HepG2 (cell line): ENCODE results near the gene STAT4. TPM values are rescaled to one million over a fixed set of nuclear protein-coding genes. Genes with fewer than 3 reads are reported as not detected.

Experiments used
- ATAC-seq: fragments of 200-7000 bp; cut with Tn5 transposase; 3 replicates; pipeline ENCODE4 v1.9.1; 2020; ENCODE audit warnings: mild to moderate bottlenecking, moderate library complexity
- BruUV-seq: library from RNA; stranded (reverse); fragments of 400-500 nt; replicated peaks from 2 replicates; lab custom pipeline; 2021; lab: Mats Ljungman, UMichigan
- CTCF ChIA-PET: fragments of 300-600 bp; formaldehyde crosslinking; extraction: SDS; loops from one replicate; lab custom pipeline; 2021; ENCODE audit warnings: low total read pairs, inconsistent platforms, low intra/inter-chr PET ratio; lab: Yijun Ruan, JAX
- POLR2A ChIA-PET: fragments of 350-600 bp; sonication (Branson Sonifier 250); formaldehyde crosslinking; loops from one replicate; lab custom pipeline; 2020; ENCODE audit warnings: antibody characterized with exemption, inconsistent platforms; lab: Yijun Ruan, JAX
- DNase-seq: peaks from one replicate; pipeline ENCODE4 v3.0.0-alpha.2; 2015; ENCODE audit warnings: low spot score
- FAIRE-seq: peaks from 3 replicates; lab custom pipeline; 2011; peaks lifted over from hg19 to GRCh38; lab: Jason Lieb, UNC
- H2AFZ ChIP-seq: one replicate; pipeline ENCODE4 v1.6.1; 2011; ENCODE audit warnings: low read length, inconsistent platforms
- H3K27ac ChIP-seq: fragments of 300-600 bp; 3 replicates; pipeline ENCODE4 v1.8.0; 2011; ENCODE audit warnings: mixed run types, mild to moderate bottlenecking, mixed read lengths, low read length, inconsistent platforms; ENCODE audit not compliant: insufficient read depth; ENCODE audit errors: extremely low read length
- H3K27me3 ChIP-seq, 2 experiments: fragments of 200-600 bp in 1 of 2; 2 replicates in 1 of 2; 3 replicates in 1 of 2; pipeline versions ENCODE4 v1.6.0 to v1.8.0; 2011; ENCODE audit warnings: low read length in 2 of 2, mild to moderate bottlenecking in 2 of 2, moderate library complexity in 2 of 2, inconsistent platforms in 1 of 2; ENCODE audit not compliant: insufficient read depth in 2 of 2, control insufficient read depth in 1 of 2
- H3K36me3 ChIP-seq, 2 experiments: fragments of 200-600 bp in 1 of 2; replicated peaks in 1 of 2; 2 replicates in 1 of 2; 3 replicates in 1 of 2; pipeline versions ENCODE4 v1.5.1 to v1.8.0; 2011; ENCODE audit warnings: low read length in 2 of 2, inconsistent platforms in 1 of 2; ENCODE audit not compliant: insufficient read depth in 2 of 2, control insufficient read depth in 1 of 2
- H3K4me1 ChIP-seq: 2 replicates; pipeline ENCODE4 v1.5.1; 2012; ENCODE audit warnings: low read length, inconsistent platforms; ENCODE audit not compliant: insufficient read depth
- H3K4me2 ChIP-seq: 2 replicates; pipeline ENCODE4 v1.6.0; 2011; ENCODE audit warnings: low read depth, low read length, inconsistent platforms
- H3K4me3 ChIP-seq, 3 experiments: fragments of 200-600 bp in 1 of 3; sonication (generic), shearing (Covaris generic) in 1 of 3; replicated peaks in 1 of 3; 2 replicates each; pipeline ENCODE4 v1.5.1; 2011 to 2016; ENCODE audit warnings: low read length in 3 of 3, inconsistent platforms in 2 of 3, low read depth in 2 of 3, mild to moderate bottlenecking in 2 of 3, control low read depth in 1 of 3, mixed read lengths in 1 of 3; ENCODE audit not compliant: insufficient read depth in 1 of 3
- H3K79me2 ChIP-seq: one replicate; pipeline ENCODE4 v1.6.1; 2011; ENCODE audit warnings: low read length, inconsistent platforms; ENCODE audit not compliant: insufficient read depth
- H3K9ac ChIP-seq: 2 replicates; pipeline ENCODE4 v1.6.0; 2011; ENCODE audit warnings: mild to moderate bottlenecking, low read depth, low read length, inconsistent platforms; ENCODE audit not compliant: insufficient read depth
- H3K9me3 ChIP-seq: 2 replicates; pipeline ENCODE4 v1.5.1; 2012; ENCODE audit warnings: mild to moderate bottlenecking, low read length
- H4K20me1 ChIP-seq: 2 replicates; pipeline ENCODE4 v1.6.0; 2011; ENCODE audit warnings: inconsistent platforms, mild to moderate bottlenecking, low read length, moderate library complexity; ENCODE audit not compliant: insufficient read depth
- GABPB1 ChIP-seq: IDR thresholded peaks from 2 replicates; pipeline ENCODE4 v1.6.1; 2016; ENCODE audit warnings: mild to moderate bottlenecking, missing genetic modification reagents, moderate library complexity, missing compliant biosample characterization
- MAZ ChIP-seq, 2 experiments: sonication (generic) in 1 of 2; formaldehyde crosslinking in 1 of 2; IDR thresholded peaks; 2 replicates each; pipeline versions ENCODE4 v1.5.0 to v1.6.1; 2012 to 2020; ENCODE audit warnings: low read depth in 2 of 2, mild to moderate bottlenecking in 2 of 2, borderline replicate concordance in 1 of 2, improper control_type of control experiment in 1 of 2, low read length in 1 of 2, missing genetic modification reagents in 1 of 2, moderate library complexity in 1 of 2
- NR2F1 ChIP-seq, 2 experiments: fragments of 450-650 bp in 1 of 2; formaldehyde crosslinking in 1 of 2; IDR thresholded peaks; 2 replicates each; pipeline versions ENCODE4 v1.5.0 to v1.6.1; 2016 to 2020; ENCODE audit warnings: mild to moderate bottlenecking in 1 of 2, missing compliant biosample characterization in 1 of 2, missing genetic modification reagents in 1 of 2, moderate library complexity in 1 of 2
- SRSF1 ChIP-seq: fragments of 200-400 bp; formaldehyde crosslinking; optimal IDR thresholded peaks from 2 replicates; pipeline ENCODE3; 2017; ENCODE audit warnings: mild to moderate bottlenecking, low read depth, low read length, moderate library complexity
- SUZ12 ChIP-seq: fragments of 150-350 bp; IDR thresholded peaks from 2 replicates; pipeline ENCODE4 v1.6.1; 2014; ENCODE audit warnings: low read depth, low read length
- THAP11 ChIP-seq: IDR thresholded peaks from 2 replicates; pipeline ENCODE4 v1.6.1; 2016; ENCODE audit warnings: missing biosample characterization, missing genetic modification reagents
- ZBTB7A ChIP-seq: sonication (generic); formaldehyde crosslinking; IDR thresholded peaks from 2 replicates; pipeline ENCODE4 v1.8.0; 2022; ENCODE audit warnings: mild to moderate bottlenecking, missing genetic modification reagents
- ZNF12 ChIP-seq: sonication (generic); formaldehyde crosslinking; IDR thresholded peaks from 2 replicates; pipeline ENCODE4 v1.5.0; 2020; ENCODE audit warnings: missing genetic modification reagents
- ZNF251 ChIP-seq: sonication (generic); formaldehyde crosslinking; IDR thresholded peaks from 2 replicates; pipeline ENCODE4 v1.9.0; 2021; ENCODE audit warnings: mild to moderate bottlenecking, missing genetic modification reagents
- ZNF282 ChIP-seq: fragments of 450-650 bp; IDR thresholded peaks from 2 replicates; pipeline ENCODE4 v1.6.1; 2018; ENCODE audit not compliant: partially characterized antibody
- ZNF329 ChIP-seq: sonication (generic); formaldehyde crosslinking; IDR thresholded peaks from 2 replicates; pipeline ENCODE4 v1.9.0; 2021; ENCODE audit warnings: low read depth, mild to moderate bottlenecking, missing genetic modification reagents
- ZNF331 ChIP-seq: sonication (generic); formaldehyde crosslinking; IDR thresholded peaks from 2 replicates; pipeline ENCODE4 v1.4.0; 2020; ENCODE audit warnings: missing genetic modification reagents
- ZNF460 ChIP-seq: sonication (generic); formaldehyde crosslinking; IDR thresholded peaks from 2 replicates; pipeline ENCODE4 v1.5.1; 2020; ENCODE audit warnings: missing genetic modification reagents, mild to moderate bottlenecking, borderline replicate concordance
- ZNF556 ChIP-seq: sonication (generic); formaldehyde crosslinking; IDR thresholded peaks from 2 replicates; pipeline ENCODE4 v1.4.0; 2020; ENCODE audit warnings: mild to moderate bottlenecking, missing genetic modification reagents, borderline replicate concordance
- WGBS: methylation state at CpG from one replicate; pipeline ENCODE4 v1.1.6; 2017; ENCODE audit warnings: low lambda C conversion rate; 5-methylcytosine and 5-hydroxymethylcytosine counted together
- in situ Hi-C: cut with HindIII; loops from 2 replicates; pipeline ENCODE4 v1.10.0; 2017; ENCODE audit warnings: low pct_unique_long_range_greater_than_20kb; ENCODE audit not compliant: extremely low pct_ligation_motif_present
- intact Hi-C: fragments of 100-400 bp; cut with micrococcal nuclease; formaldehyde crosslinking; loops from one replicate; pipeline ENCODE4 v1.10.0; 2022; ENCODE audit not compliant: unreplicated experiment
- polyA plus RNA-seq, 8 experiments: library from polyadenylated mRNA; depleted of rRNA in 3 of 8; stranded (reverse) in 7 of 8; unstranded in 1 of 8; fragments of >200 nt; fragmentation: Illumina TruSeq in 4 of 8; extraction: Trizol in 4 of 8; gene quantifications; 2 replicates each; pipeline versions ENCODE4 v1.2.1 to v1.2.3, GENCODE V29; 2011 to 2016; ENCODE audit warnings: low read depth in 4 of 8, missing spikeins in 1 of 8, mixed read lengths in 1 of 8; ENCODE audit not compliant: insufficient read depth in 1 of 8
- total RNA-seq, 5 experiments: library from RNA; depleted of rRNA; stranded (reverse); fragments of >200 nt; fragmentation: Illumina TruSeq; extraction: Trizol; gene quantifications; 2 replicates each; pipeline ENCODE4 v1.2.3, GENCODE V29; 2016; ENCODE audit warnings: low read depth in 1 of 5
- TF ChIP-seq, protein P1 (sequence below): sonication (generic); formaldehyde crosslinking; IDR thresholded peaks from 2 replicates; pipeline ENCODE4 v1.4.0; 2020; ENCODE audit warnings: mild to moderate bottlenecking, missing genetic modification reagents
- TF ChIP-seq, protein P2 (sequence below): sonication (generic); formaldehyde crosslinking; IDR thresholded peaks from 2 replicates; pipeline ENCODE4 v1.5.0; 2020; ENCODE audit warnings: missing genetic modification reagents, mild to moderate bottlenecking, borderline replicate concordance

STAT4 gene
- total and polyA plus RNA-seq, 2 of the 13 experiments (the other 11 are each of a cell fraction or from before 2014, with no cell fraction given) = 0.37 TPM; not detected in 1

DNA sequence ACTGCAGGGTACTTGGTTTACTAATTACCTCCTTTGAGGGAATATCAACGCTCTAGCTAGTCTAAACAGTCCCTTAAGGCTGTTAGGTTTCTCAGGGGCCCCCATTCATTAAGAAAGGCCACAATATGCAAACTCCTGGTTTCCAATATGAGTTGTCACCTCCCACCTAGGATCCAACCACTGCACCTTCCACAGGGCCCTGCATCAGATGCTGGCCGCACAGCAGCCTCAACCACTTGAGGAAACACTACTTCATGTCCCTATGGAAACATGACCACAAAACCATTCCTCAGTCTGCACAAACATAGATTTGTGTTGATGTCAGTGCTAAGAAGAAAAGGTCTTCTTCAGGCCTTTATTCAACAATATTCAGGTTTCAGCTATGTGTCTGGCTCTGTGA lies 40.9 kb downstream of the STAT4 start:
- no peak for FAIRE-seq

More for the DNA sequence above, 40.9 kb downstream of the STAT4 start:
- no peak overlapping the region for H2AFZ ChIP-seq
- no peaks in the 10 kb centered on the region for H3K79me2 ChIP-seq
- H3K27me3 ChIP-seq = peaks cover 0 to 10% of the 10 kb centered on the region in 2 experiments; a peak in 3 of 5 replicates
- no peaks in the 10 kb centered on the region for H4K20me1 ChIP-seq
- BruUV-seq = no TSS peak
- H3K9me3 ChIP-seq = no peaks in the 10 kb centered on the region
- no peak overlapping the region for H3K9ac ChIP-seq
- H3K4me1 ChIP-seq = no peaks in the 10 kb centered on the region
- whole genome bisulfite sequencing = 50% methylated on average over 2 of the region's 2 CpGs
- in situ Hi-C loops (no loop called here), intact Hi-C loops (no loop called here)
- no peak overlapping the region for H3K4me3 ChIP-seq
- ChIA-PET POLR2A (no interaction called here), CTCF (no interaction called here)
- TF ChIP-seq ZNF329 (CRISPR knock-in tag) (no peak), SRSF1 (no peak), ZNF12 (CRISPR knock-in tag) (no peak), NR2F1 (CRISPR knock-in tag; IDR thresholded peaks at IDR 0.05) (no peak), THAP11 (CRISPR knock-in tag) (no peak), MAZ (IDR thresholded peaks at IDR 0.05; ENCODE audit: borderline replicate concordance, low read depth, low read length) (no peak), MAZ (CRISPR knock-in tag; IDR thresholded peaks at IDR 0.05; ENCODE audit: low read depth) (no peak), GABPB1 (CRISPR knock-in tag) (no peak), ZNF282 (no peak), ZNF251 (no peak), ZNF331 (no peak), ZBTB7A (CRISPR knock-in tag) (no peak), SUZ12 (no peak), ZNF460 (CRISPR knock-in tag) (no peak), ZNF556 (CRISPR knock-in tag) (no peak)
- TF ChIP-seq, protein P1, sequence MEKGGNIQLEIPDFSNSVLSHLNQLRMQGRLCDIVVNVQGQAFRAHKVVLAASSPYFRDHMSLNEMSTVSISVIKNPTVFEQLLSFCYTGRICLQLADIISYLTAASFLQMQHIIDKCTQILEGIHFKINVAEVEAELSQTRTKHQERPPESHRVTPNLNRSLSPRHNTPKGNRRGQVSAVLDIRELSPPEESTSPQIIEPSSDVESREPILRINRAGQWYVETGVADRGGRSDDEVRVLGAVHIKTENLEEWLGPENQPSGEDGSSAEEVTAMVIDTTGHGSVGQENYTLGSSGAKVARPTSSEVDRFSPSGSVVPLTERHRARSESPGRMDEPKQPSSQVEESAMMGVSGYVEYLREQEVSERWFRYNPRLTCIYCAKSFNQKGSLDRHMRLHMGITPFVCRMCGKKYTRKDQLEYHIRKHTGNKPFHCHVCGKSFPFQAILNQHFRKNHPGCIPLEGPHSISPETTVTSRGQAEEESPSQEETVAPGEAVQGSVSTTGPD (CRISPR knock-in tag) = no peak
- TF ChIP-seq, protein P2, sequence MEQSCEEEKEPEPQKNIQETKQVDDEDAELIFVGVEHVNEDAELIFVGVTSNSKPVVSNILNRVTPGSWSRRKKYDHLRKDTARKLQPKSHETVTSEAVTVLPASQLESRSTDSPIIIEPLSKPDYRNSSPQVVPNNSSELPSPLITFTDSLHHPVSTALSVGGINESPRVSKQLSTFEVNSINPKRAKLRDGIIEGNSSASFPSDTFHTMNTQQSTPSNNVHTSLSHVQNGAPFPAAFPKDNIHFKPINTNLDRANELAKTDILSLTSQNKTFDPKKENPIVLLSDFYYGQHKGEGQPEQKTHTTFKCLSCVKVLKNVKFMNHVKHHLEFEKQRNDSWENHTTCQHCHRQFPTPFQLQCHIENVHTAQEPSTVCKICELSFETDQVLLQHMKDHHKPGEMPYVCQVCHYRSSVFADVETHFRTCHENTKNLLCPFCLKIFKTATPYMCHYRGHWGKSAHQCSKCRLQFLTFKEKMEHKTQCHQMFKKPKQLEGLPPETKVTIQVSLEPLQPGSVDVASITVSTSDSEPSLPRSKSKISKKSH = no peak
- H3K4me2 ChIP-seq = no peak overlapping the region
- DNase-seq (no peak), ATAC-seq (no peak)
- H3K27ac ChIP-seq = no peak overlapping the region
- H3K36me3 ChIP-seq = no peaks in the 10 kb centered on the region
